Endothelial cell (in vitro differentiated cells): ENCODE results near the gene DNAJC7. TPM values are rescaled to one million over a fixed set of nuclear protein-coding genes. Genes with fewer than 3 reads are reported as not detected.
A peak's percentile ranks its signal among the peaks of the same experiment; 100 is the strongest.

Experiments used
- DNase-seq: peaks from one replicate; pipeline ENCODE4 v3.0.0; 2021; ENCODE audit warnings: low spot score
- H3K27ac Mint-ChIP-seq: one replicate; pipeline ENCODE4 v1.8.0; 2021; ENCODE audit warnings: mixed read lengths, inconsistent platforms; ENCODE audit not compliant: unreplicated experiment
- H3K27me3 Mint-ChIP-seq: one replicate; pipeline ENCODE4 v1.8.0; 2021; ENCODE audit warnings: mild to moderate bottlenecking, moderate library complexity, mixed read lengths, inconsistent platforms; ENCODE audit not compliant: unreplicated experiment
- H3K36me3 Mint-ChIP-seq: one replicate; pipeline ENCODE4 v1.8.0; 2021; ENCODE audit warnings: mild to moderate bottlenecking, low read depth, mixed read lengths, inconsistent platforms; ENCODE audit not compliant: unreplicated experiment
- H3K4me1 Mint-ChIP-seq: one replicate; pipeline ENCODE4 v1.8.0; 2021; ENCODE audit warnings: mild to moderate bottlenecking, mixed read lengths, inconsistent platforms; ENCODE audit not compliant: unreplicated experiment
- H3K4me3 Mint-ChIP-seq: one replicate; pipeline ENCODE4 v1.8.0; 2021; ENCODE audit warnings: mild to moderate bottlenecking, mixed read lengths, inconsistent platforms; ENCODE audit not compliant: unreplicated experiment
- H3K9me3 Mint-ChIP-seq: one replicate; pipeline ENCODE4 v1.8.0; 2021; ENCODE audit warnings: mixed read lengths, inconsistent platforms; ENCODE audit not compliant: unreplicated experiment
- total RNA-seq: library from RNA; stranded (reverse); fragmentation: NEBNext Ultra II Directional; extraction: Animal tissue kit (Norgen Biotek cat#: 25700); gene quantifications from one replicate; pipeline ENCODE4 v1.2.1, GENCODE V29; 2021; ENCODE audit not compliant: unreplicated experiment
- TF ChIP-seq, protein P1 (sequence below): fragments of 200-600 bp; sonication (generic); IDR thresholded peaks from one replicate; pipeline ENCODE4 v1.5.0; 2021; ENCODE audit warnings: antibody characterized with exemption; ENCODE audit not compliant: unreplicated experiment

The DNAJC7 gene
- total RNA-seq, 1 donor from 2014 or later: 92.8 TPM

DNA sequence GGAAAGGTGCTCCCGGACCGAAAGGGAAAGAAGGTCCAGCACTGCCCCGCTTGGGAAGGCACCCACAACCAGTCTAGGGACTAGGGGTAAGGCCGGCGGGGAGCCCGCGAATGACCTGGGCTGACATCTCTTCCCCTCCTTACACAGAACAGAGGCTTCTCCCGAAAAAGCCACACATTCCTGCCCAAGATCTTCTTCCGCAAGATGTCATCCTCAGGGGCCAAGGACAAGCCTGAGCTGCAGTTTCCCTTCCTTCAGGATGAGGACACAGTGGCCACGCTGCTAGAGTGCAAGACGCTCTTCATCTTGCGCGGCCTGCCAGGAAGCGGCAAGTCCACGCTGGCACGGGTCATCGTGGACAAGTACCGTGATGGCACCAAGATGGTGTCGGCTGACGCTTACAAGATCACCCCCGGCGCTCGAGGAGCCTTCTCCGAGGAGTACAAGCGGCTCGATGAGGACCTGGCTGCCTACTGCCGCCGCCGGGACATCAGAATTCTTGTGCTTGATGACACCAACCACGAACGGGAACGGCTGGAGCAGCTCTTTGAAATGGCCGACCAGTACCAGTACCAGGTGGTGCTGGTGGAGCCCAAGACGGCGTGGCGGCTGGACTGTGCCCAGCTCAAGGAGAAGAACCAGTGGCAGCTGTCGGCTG is 49.2 kb downstream of the DNAJC7 start:
- Mint-ChIP-seq H3K4me1 (peaks cover 20% of the 10 kb centered on the region), H3K36me3 (peaks cover 23% of the 10 kb centered on the region), H3K27me3 (peaks cover 26% of the 10 kb centered on the region), H3K9me3 (no peaks in the 10 kb centered on the region), H3K27ac (peak overlapping the region; percentile 6), H3K4me3 (peak overlapping the region; percentile 81)
- no peak for DNase-seq
- TF ChIP-seq, protein P1, sequence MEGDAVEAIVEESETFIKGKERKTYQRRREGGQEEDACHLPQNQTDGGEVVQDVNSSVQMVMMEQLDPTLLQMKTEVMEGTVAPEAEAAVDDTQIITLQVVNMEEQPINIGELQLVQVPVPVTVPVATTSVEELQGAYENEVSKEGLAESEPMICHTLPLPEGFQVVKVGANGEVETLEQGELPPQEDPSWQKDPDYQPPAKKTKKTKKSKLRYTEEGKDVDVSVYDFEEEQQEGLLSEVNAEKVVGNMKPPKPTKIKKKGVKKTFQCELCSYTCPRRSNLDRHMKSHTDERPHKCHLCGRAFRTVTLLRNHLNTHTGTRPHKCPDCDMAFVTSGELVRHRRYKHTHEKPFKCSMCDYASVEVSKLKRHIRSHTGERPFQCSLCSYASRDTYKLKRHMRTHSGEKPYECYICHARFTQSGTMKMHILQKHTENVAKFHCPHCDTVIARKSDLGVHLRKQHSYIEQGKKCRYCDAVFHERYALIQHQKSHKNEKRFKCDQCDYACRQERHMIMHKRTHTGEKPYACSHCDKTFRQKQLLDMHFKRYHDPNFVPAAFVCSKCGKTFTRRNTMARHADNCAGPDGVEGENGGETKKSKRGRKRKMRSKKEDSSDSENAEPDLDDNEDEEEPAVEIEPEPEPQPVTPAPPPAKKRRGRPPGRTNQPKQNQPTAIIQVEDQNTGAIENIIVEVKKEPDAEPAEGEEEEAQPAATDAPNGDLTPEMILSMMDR: no peak

DNA sequence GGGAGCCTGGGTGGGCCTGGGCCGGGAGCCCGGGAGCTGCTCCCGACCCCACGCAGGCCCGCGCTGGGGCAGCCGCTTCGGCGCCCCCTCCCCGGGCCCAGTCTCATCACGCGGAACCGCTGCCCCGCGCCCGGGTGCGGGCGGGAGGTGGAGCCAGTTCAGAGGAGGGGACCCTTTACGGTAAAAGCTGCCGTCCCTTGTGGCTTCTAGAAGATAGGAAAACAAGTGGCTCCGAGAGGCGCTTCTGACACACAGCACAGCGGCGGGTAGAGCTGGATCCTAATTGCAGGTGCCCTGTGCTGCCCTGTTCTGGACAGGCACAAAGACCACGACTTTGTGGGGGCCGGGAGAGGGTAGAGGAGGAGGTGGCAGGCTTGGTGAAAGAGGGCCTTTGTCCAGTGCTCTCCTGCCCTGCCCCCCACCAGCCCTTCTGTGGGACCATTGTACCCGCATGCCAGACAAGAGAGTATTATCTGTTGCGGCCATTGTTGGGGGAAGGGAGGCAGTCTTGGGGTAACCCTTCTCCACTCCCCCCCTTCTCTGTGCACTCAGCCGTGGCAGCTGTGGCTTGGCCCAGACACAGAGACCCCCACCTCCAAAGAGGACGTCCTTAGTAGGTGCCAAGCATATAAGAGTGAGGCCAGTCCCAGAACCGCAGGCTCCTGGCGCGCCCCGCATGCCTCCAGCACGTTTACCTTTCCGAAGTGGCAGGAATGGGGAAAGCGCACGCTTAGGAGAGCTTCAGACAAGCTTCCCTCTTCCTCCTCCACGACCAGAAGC is 49.9 kb downstream of the DNAJC7 start:
- Mint-ChIP-seq H3K4me3 (peak overlapping the region; percentile 81), H3K27ac (peak overlapping the region; percentile 6), H3K36me3 (peaks cover 18% of the 10 kb centered on the region), H3K27me3 (peaks cover 30% of the 10 kb centered on the region), H3K4me1 (peaks cover 19% of the 10 kb centered on the region), H3K9me3 (no peaks in the 10 kb centered on the region)
- TF ChIP-seq, protein P1: no peak
- DNase-seq: no peak

DNA sequence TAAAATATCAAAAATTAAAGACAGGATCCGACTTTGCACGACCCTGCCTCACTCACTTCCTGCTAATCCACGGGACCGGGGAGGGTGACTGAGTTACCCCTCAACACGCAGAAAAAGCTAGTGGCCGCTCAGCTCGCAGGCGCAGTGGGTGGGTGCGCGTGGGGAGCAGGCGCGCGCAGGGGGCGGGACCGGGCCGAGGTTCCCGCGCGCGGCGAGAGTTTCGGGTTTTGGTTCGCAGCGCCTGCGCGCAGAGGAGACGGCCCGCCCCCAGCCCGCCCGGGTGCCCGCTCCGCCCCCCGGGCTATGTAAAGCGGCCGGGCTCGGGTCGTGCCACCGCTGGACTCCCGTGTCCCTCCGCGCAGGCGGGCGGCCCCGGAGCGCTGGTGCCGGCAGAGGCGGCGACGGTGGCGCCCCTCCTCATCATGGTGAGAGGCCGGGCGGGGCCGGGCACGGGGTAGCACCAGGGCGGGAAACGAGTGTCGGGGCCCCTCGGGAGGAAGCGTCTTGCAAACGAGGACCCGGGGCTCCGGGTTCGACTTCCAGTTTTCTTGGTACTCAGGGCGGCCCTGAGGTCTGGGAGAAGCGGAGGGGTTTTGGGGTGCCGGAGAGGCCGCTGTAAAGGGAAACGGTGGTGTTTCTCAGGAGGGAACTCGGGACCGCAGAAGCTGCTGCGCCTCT is 50.6 kb downstream of the DNAJC7 start, which contains the start of gene CNP:
Gene CNP, plus strand, starts transcription at position 333 of the 678 bp plus-strand sequence. Its CDS starts 90 bp downstream, at position 423.
- DNase-seq: peak; percentile 90
- Mint-ChIP-seq H3K27me3 (peaks cover 30% of the 10 kb centered on the region), H3K27ac (peak within 1 kb of the TSS; percentile 36), H3K4me3 (peak within 1 kb of the TSS; percentile 81), H3K9me3 (no peaks in the 10 kb centered on the region), H3K4me1 (peaks cover 19% of the 10 kb centered on the region), H3K36me3 (peaks cover 18% of the 10 kb centered on the region)
- TF ChIP-seq, protein P1: no peak

DNA sequence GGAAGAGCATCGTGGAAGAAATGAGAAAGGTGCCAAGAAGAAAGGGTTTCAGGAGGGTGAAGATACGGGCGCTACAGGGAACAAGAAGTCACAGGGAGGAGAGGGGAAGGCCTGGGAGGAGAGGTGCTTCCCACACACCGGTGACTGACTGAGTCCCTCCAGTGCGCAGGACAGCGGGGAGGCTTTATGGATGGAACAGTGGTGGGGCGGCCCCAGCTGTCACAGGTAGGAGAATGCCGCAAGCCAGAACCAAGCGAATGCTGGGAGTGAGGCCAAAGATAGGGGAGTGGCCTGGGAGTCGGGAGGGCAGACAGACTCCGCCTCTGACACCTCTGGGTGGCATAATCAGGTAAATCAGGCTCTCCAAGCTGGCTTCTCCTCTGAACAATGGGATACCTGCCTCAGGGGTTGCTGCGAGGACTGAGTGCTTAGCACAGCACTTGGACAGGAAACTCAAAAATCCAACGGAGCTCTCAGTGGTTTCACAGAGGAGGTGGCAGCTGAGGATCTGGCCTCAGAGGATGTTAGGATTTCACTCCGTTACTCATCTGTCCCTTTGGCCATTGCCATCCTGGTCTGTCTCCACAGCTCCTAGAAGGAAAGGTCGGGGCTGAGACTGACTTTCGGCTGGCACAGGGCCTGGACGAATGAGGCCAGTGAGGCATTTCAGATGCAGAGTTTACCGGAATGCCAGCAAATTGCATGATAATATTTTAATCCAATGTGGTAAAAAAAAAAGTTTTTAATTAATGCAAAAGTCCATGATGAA is 51.4 kb downstream of the DNAJC7 start:
- TF ChIP-seq, protein P1: no peak
- Mint-ChIP-seq H3K9me3 (no peaks in the 10 kb centered on the region), H3K4me3 (peak overlapping the region; percentile 66), H3K36me3 (peaks cover 17% of the 10 kb centered on the region), H3K4me1 (peaks cover 19% of the 10 kb centered on the region), H3K27ac (peak overlapping the region; percentile 36), H3K27me3 (peaks cover 30% of the 10 kb centered on the region)
- DNase-seq: peak; percentile 29
